Loucy (cell line): ENCODE data around the gene BCL11A.

Experiments used
- CTCF ChIP-seq: fragments of 200-600 bp; sonication (generic); conservative IDR thresholded peaks from 2 replicates; pipeline ENCODE4 v1.5.1; 2014; ENCODE audit warnings: mild to moderate bottlenecking, antibody characterized with exemption, low read length
- EZH2phosphoT487 ChIP-seq: fragments of 200-600 bp; IDR thresholded peaks from 2 replicates; pipeline ENCODE4 v1.6.1; 2018; ENCODE audit warnings: antibody characterized with exemption, mild to moderate bottlenecking, moderate library complexity, borderline replicate concordance

DNA sequence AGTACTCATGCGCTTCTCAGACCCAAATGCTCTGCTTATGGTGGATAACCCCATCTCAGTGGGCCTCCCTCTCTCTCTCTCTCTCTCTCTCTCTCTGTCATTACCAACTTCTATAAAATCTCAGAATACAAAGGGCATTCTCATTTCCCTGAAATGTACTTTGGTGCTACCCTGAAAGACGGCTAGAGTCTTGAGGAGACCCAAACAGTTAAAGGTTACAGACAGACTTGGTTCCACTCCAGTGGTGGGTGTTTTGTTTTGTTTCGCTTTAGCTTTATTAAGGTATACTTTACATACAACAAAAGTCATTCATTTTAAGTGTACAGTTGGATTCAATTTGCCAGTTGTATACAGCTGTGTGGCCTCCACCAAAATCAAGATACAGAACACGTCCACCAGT lies 60.9 kb downstream of the BCL11A start:
- TF ChIP-seq CTCF (no peak), EZH2phosphoT487 (no peak)
